HG03060 (cell line): ENCODE measurements around the gene FAM167B.

ENCODE experiments used
- ATAC-seq: cut with Tn5 transposase; IDR thresholded peaks from one replicate; pipeline ENCODE4 v1.9.1; 2021; ENCODE audit warnings: low read depth, moderate number of reproducible peaks; ENCODE audit not compliant: unreplicated experiment

Gene FAM167B

GRCh38 chr1:32221980-32222755 is 24.9 kb upstream of the FAM167B start, which contains the start of the genes EIF3I and TMEM234:
EIF3I (plus strand) TSS chr1:32222407; CDS start chr1:32222442, 35 bp downstream.
TMEM234 (minus strand) TSS chr1:32222353; CDS start chr1:32222322, 31 bp downstream.
- ATAC-seq, result no peak

GRCh38 chr1:32223683-32224082 is 23.3 kb upstream of the FAM167B start:
- ATAC-seq, result no peak

- no peak for ATAC-seq
Measured at GRCh38 chr1:32224285-32224684, 22.7 kb upstream of the FAM167B start.

- ATAC-seq, result no peak
Measured at GRCh38 chr1:32228771-32229170, 18.3 kb upstream of the FAM167B start.

- ATAC-seq, result no peak
Measured at GRCh38 chr1:32231843-32232432, 15.1 kb upstream of the FAM167B start.

GRCh38 chr1:32232558-32233304 is 14.3 kb upstream of the FAM167B start:
- no peak for ATAC-seq

GRCh38 chr1:32234792-32235191 is 12.2 kb upstream of the FAM167B start:
- no peak for ATAC-seq

GRCh38 chr1:32239337-32239736 is 7.7 kb upstream of the FAM167B start:
- ATAC-seq, result no peak

GRCh38 chr1:32239790-32240139 is 7.3 kb upstream of the FAM167B start:
- no peak for ATAC-seq

GRCh38 chr1:32240140-32240951 is 6.7 kb upstream of the FAM167B start:
- ATAC-seq, result no peak

GRCh38 chr1:32241001-32241763 is 5.8 kb upstream of the FAM167B start:
- ATAC-seq, result no peak

GRCh38 chr1:32242341-32242851 is 4.6 kb upstream of the FAM167B start:
- ATAC-seq, result no peak

- ATAC-seq, result no peak
Measured at GRCh38 chr1:32247452-32247851, 430 bp downstream of the FAM167B start.

- ATAC-seq, result no peak
Measured at GRCh38 chr1:32247983-32248889, 1.2 kb downstream of the FAM167B start.

GRCh38 chr1:32249831-32250525 is 3.0 kb downstream of the FAM167B start:
- no peak for ATAC-seq

GRCh38 chr1:32250893-32251716 is 4.1 kb downstream of the FAM167B start, which contains the start of gene LCK:
LCK (plus strand) TSS chr1:32251265; CDS start chr1:32274330, 23,065 bp downstream.
- no peak for ATAC-seq
